Measurements from ENCODE around the gene GSTO1.

Gene GSTO1

DNA sequence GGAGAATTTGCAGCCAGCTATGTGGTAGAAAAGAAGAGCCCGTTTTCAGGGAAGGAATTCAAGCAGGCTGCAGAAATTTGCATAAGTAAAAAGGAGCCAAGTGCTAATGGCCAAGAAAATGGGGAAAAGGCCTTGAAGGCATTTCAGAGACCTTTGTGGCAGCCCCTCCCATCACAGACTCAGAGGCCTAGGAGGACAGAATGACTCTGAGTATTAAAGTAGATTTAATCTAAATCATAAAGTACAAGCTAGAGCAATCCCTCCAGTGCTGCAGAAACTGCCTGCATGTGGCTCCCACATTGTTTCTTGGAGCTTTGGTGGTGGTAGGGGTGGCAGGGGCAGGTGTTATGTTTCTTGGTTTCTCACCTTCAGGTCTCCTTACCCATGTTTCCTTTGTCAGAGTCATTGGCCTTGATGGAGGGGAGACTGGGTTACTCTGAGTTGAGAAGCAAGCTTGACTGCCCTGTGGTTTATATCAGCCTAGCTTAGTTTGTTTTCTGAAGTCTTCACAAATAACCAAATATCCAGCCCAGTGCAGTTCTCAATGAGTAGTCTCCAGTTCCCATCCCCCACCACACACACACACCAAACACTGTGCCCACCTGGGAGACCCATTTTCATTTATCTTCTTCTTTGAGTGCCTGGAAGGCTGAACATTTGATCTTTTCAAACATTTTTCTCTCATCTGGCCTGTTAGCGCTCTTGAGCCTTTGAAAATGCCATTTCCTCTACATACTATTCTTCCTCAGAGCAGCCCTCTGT lies 49.1 kb downstream of the GSTO1 start:
- no peak for DNase-seq (ENCODE audit: low read depth in 2 of 2)

DNA sequence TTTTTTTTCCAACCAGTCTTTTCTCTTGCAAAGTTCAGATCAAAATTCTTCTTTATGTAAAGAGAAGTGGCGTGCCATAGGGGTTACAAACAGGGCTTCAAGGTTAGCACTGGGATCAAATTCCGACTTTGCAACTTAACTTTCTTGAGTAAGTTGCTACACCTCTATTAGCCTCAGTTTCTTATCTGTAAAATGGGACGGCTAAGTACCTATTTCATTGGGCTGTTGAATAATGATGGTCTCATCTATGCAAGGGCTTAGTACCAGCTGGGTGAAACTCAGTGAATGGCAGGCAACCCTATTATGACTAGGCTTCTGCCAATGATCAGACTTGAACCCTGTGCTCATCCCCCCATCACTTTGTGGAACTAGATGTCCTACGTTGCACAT lies 49.7 kb downstream of the GSTO1 start:
- no peak for DNase-seq (ENCODE audit: low read depth in 2 of 2)

DNA sequence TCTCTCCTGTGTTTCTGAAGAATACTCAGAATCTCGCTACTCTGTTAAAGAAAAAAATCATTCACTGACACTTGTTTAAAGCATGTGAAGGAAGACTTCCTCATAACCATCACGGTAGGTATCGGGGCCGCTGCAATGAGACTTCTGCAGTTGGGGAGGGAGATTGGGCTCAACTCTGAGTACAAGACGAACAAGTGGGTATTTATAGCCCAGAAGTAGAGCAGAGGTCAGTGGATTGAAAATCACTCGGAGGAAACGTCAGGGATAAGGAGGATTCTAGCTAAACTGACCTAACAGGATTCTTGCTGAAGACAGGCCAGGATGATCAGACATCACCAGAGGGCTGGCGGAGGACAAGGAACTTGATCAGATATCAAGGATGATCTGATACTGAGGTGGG lies 50.2 kb downstream of the GSTO1 start:
- DNase-seq (ENCODE audit: low read depth in 2 of 2): no peak

DNA sequence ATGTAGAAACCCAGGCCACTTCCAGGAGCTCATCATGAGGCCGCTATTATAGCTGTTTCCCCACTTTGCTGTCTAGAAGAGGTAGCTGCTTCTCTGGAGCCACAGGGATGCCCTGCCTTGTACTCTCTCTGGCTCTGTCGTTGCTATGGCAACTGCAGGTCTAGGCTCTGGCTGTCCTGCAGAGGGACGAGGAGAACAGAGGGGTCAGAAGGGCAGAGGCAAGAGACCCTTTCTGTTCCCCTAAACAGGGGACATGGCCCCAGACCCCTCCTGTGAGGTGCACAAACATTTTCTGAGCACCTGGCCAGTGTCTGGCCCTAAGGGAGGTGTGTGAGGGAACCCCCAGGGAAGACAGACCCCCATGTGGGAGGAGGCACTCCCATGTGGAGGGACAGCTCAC lies 52.2 kb downstream of the GSTO1 start:
- no peak for DNase-seq (ENCODE audit: low read depth in 2 of 2)

DNA sequence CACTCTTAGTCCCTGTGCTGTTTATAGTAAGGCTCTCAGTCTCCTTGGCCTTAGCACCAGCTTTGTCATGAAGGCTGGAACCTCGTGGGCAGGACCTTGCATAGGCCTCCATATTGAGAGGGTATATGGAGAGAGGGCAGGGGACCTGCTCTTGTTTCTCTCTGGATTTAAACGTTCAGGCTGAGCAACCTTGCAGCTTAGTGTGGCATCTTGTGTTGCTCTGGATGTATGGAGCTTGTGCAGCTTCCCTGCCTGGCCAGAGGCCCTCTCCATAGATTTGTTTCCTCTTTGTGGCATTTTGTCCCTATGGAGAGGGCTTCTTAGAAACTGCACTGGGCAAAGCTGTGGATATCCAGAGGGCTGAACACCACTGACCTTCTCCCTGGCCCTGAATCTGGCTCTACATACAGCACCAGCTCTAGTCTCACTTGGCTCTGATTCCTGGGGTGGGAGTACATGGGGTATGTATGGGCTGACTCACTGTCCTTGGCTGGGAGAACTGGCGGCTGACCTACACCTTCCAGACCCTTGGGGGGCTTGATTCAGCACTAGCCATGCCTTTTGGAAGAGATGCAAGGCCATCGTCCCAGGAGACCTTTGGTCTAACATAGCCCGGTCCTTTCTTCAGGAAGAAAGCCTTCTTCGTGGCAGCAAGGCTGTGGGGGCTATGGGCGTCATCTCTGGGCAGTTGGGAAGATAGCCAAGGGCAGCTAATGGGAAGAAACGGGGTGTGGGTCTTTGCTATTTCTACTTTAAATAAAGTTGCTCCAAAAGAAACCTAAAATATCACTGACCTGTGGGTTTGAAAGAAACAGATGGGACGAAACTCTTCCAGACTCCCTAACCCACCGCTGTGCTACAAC lies 53.1 kb downstream of the GSTO1 start:
- DNase-seq (ENCODE audit: low read depth in 2 of 2): no peak

DNA sequence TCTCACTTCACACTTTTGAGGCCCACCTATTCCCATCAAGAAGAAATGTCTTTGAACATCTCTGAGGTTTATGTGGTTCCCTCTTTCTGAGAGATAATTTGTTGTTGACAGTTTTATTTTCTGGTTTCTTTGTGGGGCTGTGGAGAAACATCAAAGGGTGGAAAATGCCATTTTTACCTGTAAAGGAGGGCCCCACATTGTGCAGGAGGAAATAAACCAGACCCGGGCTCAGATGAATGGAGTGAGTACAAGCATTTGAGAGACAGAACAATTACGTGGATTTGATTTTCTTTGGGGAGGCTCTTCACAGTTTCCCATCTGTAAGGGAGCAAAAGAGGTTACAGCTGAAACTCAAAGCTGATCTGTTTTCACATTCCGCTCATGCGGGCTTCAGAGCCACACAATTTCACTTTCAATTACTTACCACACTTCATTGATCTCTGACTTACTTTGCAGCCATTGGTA lies 53.8 kb downstream of the GSTO1 start:
- peak in 1 of 2 donors; percentile 18 for DNase-seq (ENCODE audit: low read depth in 2 of 2)

DNA sequence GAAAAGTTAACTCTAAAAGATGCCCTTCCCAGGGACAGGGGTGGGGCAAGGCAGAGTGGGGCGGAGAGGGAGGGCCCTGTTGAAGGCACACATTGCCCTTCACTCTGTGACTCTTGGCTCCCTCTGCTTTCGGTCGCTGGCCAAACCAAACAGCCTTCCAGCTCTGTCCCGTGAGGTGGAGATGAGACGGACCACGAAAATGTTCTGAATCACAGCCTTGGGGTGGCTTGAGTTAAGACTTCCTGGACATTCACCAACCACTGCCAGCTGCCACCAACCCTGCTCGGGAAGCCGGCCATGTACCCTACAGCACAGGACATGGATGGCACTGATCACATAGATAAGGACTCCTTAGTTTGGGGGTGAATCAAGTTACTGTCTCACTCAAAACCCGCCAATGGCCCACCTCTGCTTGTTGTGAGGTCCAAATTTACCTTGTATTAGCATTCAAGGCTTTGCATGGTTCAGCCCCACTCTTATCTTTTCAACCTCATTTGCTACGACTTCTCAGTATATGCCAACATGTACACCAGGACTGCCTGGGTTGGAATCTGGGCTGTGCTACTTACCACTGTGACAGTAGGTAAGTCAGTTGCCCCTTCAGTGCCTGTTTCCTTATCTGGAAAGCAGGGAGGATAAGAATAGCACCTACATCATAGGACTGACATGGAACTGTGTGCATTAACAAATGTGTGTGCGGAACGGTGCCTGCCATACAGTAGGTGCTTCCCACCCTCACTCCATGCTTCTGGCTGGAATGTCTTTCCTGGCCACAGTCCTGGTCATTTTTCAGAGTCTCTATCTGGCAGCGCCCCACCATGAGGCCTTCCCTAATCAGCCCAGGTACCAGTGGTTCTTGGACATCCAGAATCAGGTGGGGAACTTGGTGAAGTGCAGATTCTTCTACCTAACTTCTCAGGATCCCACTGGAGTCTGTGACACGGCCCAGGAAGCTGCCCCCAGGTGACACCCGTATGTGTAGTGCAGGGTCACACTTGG lies 55.6 kb downstream of the GSTO1 start:
- DNase-seq (ENCODE audit: low read depth in 2 of 2): no peak

DNA sequence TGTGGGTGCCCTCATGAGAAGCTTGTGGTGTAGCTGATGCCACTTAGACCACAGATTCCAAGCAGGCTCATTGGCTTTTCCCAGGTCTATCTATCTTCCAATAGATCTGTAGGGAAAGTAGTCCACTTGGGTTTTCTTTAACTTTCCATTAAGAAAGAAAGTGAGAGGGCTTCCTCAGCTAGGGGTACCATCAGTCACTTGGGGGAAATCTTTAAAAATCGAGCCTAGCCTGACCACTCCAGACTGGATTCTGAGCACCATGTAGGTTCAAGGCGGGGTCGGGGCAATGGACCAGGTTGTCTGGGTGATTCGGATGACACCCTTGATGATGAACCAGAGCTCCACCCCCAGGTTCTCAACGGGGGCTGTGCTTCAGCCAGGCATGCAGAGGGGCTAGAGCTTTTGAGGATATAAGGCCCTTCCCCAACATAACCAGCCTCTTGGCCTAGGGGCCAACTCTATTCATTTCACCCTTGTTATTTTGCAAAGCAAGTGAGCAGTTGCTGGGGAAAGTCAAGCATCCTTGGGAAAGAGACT lies 56.6 kb downstream of the GSTO1 start:
- no peak for DNase-seq (ENCODE audit: low read depth in 2 of 2)

DNA sequence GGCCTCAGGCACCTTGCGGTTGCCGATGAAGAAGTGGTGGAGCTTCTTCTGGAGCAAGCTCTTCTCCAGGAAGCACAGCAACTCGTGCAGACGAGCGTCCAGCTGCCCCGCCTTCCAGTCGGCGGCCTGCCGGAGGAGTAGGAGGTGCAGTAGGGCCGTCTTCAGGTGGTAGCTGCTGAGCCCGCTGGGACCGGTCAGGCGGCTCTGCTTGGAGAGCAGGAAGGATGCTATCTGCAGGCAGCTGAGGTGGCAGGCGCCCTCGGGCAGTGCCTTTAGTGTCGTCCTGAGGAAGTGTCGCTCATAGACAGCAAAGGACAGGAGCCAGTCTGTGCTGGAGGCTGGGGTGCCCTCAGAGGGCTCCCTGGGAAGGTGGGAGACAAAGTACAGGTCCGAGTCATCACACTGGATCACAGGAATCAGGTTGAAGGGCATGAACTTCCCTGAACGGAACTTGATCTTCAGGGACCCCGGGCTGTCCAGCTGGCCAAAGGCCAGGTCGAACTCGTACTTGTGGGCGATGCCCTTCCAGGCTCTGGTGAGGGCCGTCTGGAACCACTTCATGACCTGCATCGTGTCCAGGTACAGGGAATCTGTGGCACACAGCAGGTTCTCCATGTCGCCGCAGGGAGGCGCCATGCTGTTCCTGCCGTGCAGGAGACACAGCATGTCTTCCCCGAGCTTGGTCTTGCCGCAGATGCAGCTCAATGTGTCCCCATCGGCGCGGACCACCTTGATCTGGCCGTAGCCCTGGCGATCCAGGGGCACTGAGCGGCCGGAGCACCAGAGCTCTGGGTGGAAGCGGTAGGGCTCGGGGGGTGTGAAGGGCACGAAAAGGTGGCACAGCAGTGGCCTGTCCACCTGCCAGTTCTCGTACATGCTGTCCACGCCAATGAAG lies 60.1 kb downstream of the GSTO1 start:
- DNase-seq (ENCODE audit: low read depth in 2 of 2): no peak

DNA sequence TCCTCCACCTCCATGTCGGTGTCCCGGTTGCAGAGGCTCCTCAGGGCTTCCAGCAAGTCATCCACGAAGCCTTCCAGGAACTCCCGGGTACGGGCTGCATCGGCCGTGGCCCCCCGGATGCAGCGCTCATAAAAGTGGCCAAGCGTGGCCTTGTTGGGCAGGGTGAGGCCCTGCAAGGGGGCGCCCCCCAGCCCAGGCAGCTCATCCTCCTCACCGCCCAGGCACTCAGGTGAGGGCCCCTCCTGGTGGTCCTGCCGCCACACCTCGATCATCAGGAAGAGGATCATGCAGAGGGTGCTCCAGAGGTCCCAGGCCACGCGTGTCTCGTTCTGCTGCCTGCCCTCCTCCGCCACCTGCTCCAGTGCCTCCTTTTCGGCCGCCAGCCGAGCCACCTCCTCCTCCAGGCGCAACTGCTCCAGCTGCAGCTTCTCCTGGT lies 60.8 kb downstream of the GSTO1 start:
- no peak for DNase-seq (ENCODE audit: low read depth in 2 of 2)

DNA sequence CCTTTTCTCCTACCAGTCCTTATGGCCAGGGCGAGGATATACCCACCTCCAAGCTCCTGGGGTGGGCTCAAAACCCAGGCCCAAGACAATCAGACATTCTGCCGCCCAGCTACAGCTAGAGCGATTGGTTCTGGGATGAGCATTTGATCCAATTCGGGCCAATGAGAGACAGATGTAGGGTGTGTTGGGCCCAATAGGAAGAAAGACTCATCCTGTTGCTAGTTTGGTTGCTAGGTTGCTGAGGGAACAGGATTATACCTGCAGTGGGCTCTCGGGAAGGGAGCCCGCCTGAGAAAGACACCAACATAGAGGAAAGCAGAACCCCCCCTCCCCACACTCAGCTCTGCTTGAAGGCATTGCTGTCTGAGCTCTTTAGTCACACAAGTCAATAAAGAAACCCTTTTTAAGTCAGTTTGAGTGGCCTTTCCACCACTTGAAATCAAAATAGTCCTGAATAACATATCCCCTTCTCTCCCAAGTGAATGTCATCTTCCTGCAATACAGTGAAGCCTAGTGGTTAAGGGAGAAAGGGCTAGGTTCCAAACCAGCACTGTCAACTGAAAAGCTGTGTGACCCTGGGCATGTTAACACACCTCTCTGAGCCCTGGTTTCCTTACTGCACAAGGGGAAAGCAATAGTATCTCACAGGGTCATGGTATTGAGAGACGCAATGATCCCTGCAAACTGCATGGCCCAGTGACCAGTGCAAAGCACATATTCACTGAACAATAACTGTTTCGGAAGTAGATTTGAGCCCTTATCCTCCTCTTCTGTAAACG lies 61.8 kb downstream of the GSTO1 start:
- no peak for DNase-seq (ENCODE audit: low read depth in 2 of 2)
